Stimulated activated naive CD8-positive, alpha-beta T cell treated with anti-CD3 and anti-CD28 coated beads, Interleukin-15, amount 100 ng/mL, for 72 hours (primary cell): ENCODE data around the gene C1orf21.

ENCODE experiments used
- ATAC-seq: fragments of 150-1000 bp; cut with Tn5 transposase; 2 replicates; pipeline ENCODE4 v1.10.0; 2021; ENCODE audit warnings: mild to moderate bottlenecking, moderate library complexity
- DNase-seq, 2 donors: peaks; one replicate each; pipeline ENCODE4 v3.0.0; 2021 to 2022
- H3K27ac Mint-ChIP-seq, 2 donors: one replicate each; pipeline ENCODE4 v1.8.0; 2022; ENCODE audit warnings: mild to moderate bottlenecking in 2 of 2, mixed read lengths in 2 of 2, moderate library complexity in 2 of 2
- H3K27me3 Mint-ChIP-seq: one replicate; pipeline ENCODE4 v1.8.0; 2022; ENCODE audit warnings: mixed read lengths
- H3K4me1 Mint-ChIP-seq: one replicate; pipeline ENCODE4 v1.8.0; 2022; ENCODE audit warnings: mild to moderate bottlenecking, mixed read lengths
- H3K4me3 Mint-ChIP-seq, 2 donors: one replicate each; pipeline ENCODE4 v1.8.0; 2022; ENCODE audit warnings: mild to moderate bottlenecking in 2 of 2, mixed read lengths in 2 of 2, moderate library complexity in 1 of 2
- H3K9me3 Mint-ChIP-seq, 2 donors: one replicate each; pipeline ENCODE4 v1.8.0; 2022; ENCODE audit warnings: mixed read lengths in 2 of 2

Gene C1orf21

GRCh38 chr1:184373155-184373554, 13.7 kb upstream of the C1orf21 start:
- no peak overlapping the region for H3K4me3 Mint-ChIP-seq
- H3K27ac Mint-ChIP-seq: no peak overlapping the region
- H3K27me3 Mint-ChIP-seq: peaks cover 23% of the 10 kb centered on the region
- H3K4me1 Mint-ChIP-seq: no peaks in the 10 kb centered on the region
- ATAC-seq (no peak), DNase-seq (no peak)
- no peaks in the 10 kb centered on the region for H3K9me3 Mint-ChIP-seq

- Mint-ChIP-seq H3K27ac (no peak overlapping the region), H3K4me3 (no peak overlapping the region), H3K27me3 (peaks cover 36% of the 10 kb centered on the region), H3K9me3 (no peaks in the 10 kb centered on the region), H3K4me1 (no peaks in the 10 kb centered on the region)
- DNase-seq (no peak), ATAC-seq (no peak)
Observed at GRCh38 chr1:184376369-184376768, 10.5 kb upstream of the C1orf21 start.

GRCh38 chr1:184379111-184379752, 7.6 kb upstream of the C1orf21 start:
- DNase-seq: no peak
- H3K27ac Mint-ChIP-seq: no peak overlapping the region
- H3K9me3 Mint-ChIP-seq: no peaks in the 10 kb centered on the region
- H3K27me3 Mint-ChIP-seq: peaks cover 55% of the 10 kb centered on the region
- no peak overlapping the region for H3K4me3 Mint-ChIP-seq
- H3K4me1 Mint-ChIP-seq: no peaks in the 10 kb centered on the region
- ATAC-seq: no peak

- DNase-seq (no peak), ATAC-seq (peak; percentile 46)
- peaks cover 2% of the 10 kb centered on the region for H3K4me1 Mint-ChIP-seq
- no peaks in the 10 kb centered on the region for H3K9me3 Mint-ChIP-seq
- no peak overlapping the region for H3K4me3 Mint-ChIP-seq
- no peak overlapping the region for H3K27ac Mint-ChIP-seq
- H3K27me3 Mint-ChIP-seq: peaks cover 67% of the 10 kb centered on the region
Observed at GRCh38 chr1:184380468-184380867, 6.4 kb upstream of the C1orf21 start.

- H3K4me3 Mint-ChIP-seq: no peak overlapping the region
- H3K4me1 Mint-ChIP-seq: peaks cover 28% of the 10 kb centered on the region
- H3K27me3 Mint-ChIP-seq: peaks cover 83% of the 10 kb centered on the region
- ATAC-seq: no peak
- no peak overlapping the region for H3K27ac Mint-ChIP-seq
- no peak for DNase-seq
- no peaks in the 10 kb centered on the region for H3K9me3 Mint-ChIP-seq
Observed at GRCh38 chr1:184383772-184384323, 3.0 kb upstream of the C1orf21 start.

- DNase-seq (no peak), ATAC-seq (no peak)
- Mint-ChIP-seq H3K27ac (peak overlapping the region in 1 of 2 donors; percentile 81), H3K4me3 (peak overlapping the region; percentile 68 to 95), H3K9me3 (no peaks in the 10 kb centered on the region), H3K27me3 (peaks cover 88% of the 10 kb centered on the region), H3K4me1 (peaks cover 28% of the 10 kb centered on the region)
Observed at GRCh38 chr1:184385865-184386311, 941 bp upstream of the C1orf21 start.

- peak; percentile 60 for ATAC-seq
- DNase-seq: no peak
- Mint-ChIP-seq H3K27ac (no peak overlapping the region), H3K9me3 (no peaks in the 10 kb centered on the region), H3K4me3 (peak overlapping the region; percentile 89 to 95), H3K27me3 (peaks cover 76% of the 10 kb centered on the region), H3K4me1 (peaks cover 28% of the 10 kb centered on the region)
Observed at GRCh38 chr1:184387069-184387475, 243 bp downstream of the C1orf21 start.

- Mint-ChIP-seq H3K27me3 (peaks cover 73% of the 10 kb centered on the region), H3K27ac (no peak overlapping the region), H3K4me3 (peak overlapping the region; percentile 74 to 75), H3K9me3 (no peaks in the 10 kb centered on the region), H3K4me1 (peaks cover 28% of the 10 kb centered on the region)
- peak; percentile 63 for ATAC-seq
- peak; percentile 31 to 33 for DNase-seq
Observed at GRCh38 chr1:184387476-184388318, 868 bp downstream of the C1orf21 start.

- H3K27me3 Mint-ChIP-seq: peaks cover 74% of the 10 kb centered on the region
- H3K4me1 Mint-ChIP-seq: peaks cover 28% of the 10 kb centered on the region
- no peak overlapping the region for H3K27ac Mint-ChIP-seq
- no peaks in the 10 kb centered on the region for H3K9me3 Mint-ChIP-seq
- H3K4me3 Mint-ChIP-seq: peak overlapping the region; percentile 74 to 75
- no peak for DNase-seq
- ATAC-seq: no peak
Observed at GRCh38 chr1:184388319-184388889, 1.6 kb downstream of the C1orf21 start.

- Mint-ChIP-seq H3K9me3 (no peaks in the 10 kb centered on the region), H3K4me1 (peaks cover 28% of the 10 kb centered on the region), H3K27ac (no peak overlapping the region), H3K4me3 (no peak overlapping the region), H3K27me3 (peaks cover 69% of the 10 kb centered on the region)
- no peak for ATAC-seq
- DNase-seq: no peak
Observed at GRCh38 chr1:184388971-184389370, 2.1 kb downstream of the C1orf21 start.

GRCh38 chr1:184389446-184389845, 2.6 kb downstream of the C1orf21 start:
- Mint-ChIP-seq H3K4me3 (no peak overlapping the region), H3K4me1 (peaks cover 28% of the 10 kb centered on the region), H3K27me3 (peaks cover 64% of the 10 kb centered on the region), H3K27ac (no peak overlapping the region), H3K9me3 (no peaks in the 10 kb centered on the region)
- no peak for ATAC-seq
- no peak for DNase-seq

GRCh38 chr1:184390889-184391288, 4.1 kb downstream of the C1orf21 start:
- Mint-ChIP-seq H3K9me3 (no peaks in the 10 kb centered on the region), H3K4me1 (peaks cover 21% of the 10 kb centered on the region), H3K4me3 (no peak overlapping the region), H3K27ac (no peak overlapping the region), H3K27me3 (peaks cover 50% of the 10 kb centered on the region)
- DNase-seq (no peak), ATAC-seq (no peak)

GRCh38 chr1:184392067-184392466, 5.2 kb downstream of the C1orf21 start:
- Mint-ChIP-seq H3K27me3 (peaks cover 41% of the 10 kb centered on the region), H3K4me3 (no peak overlapping the region), H3K27ac (no peak overlapping the region), H3K9me3 (no peaks in the 10 kb centered on the region), H3K4me1 (peaks cover 15% of the 10 kb centered on the region)
- no peak for DNase-seq
- ATAC-seq: no peak

GRCh38 chr1:184392779-184393522, 6.1 kb downstream of the C1orf21 start:
- Mint-ChIP-seq H3K27me3 (peaks cover 32% of the 10 kb centered on the region), H3K4me1 (peaks cover 9% of the 10 kb centered on the region), H3K27ac (no peak overlapping the region), H3K4me3 (no peak overlapping the region), H3K9me3 (no peaks in the 10 kb centered on the region)
- DNase-seq (no peak), ATAC-seq (no peak)

- H3K4me3 Mint-ChIP-seq: no peak overlapping the region
- DNase-seq (no peak), ATAC-seq (no peak)
- H3K4me1 Mint-ChIP-seq: no peaks in the 10 kb centered on the region
- no peaks in the 10 kb centered on the region for H3K9me3 Mint-ChIP-seq
- H3K27ac Mint-ChIP-seq: no peak overlapping the region
- peaks cover 22% of the 10 kb centered on the region for H3K27me3 Mint-ChIP-seq
Observed at GRCh38 chr1:184393962-184394361, 7.1 kb downstream of the C1orf21 start.
